ENCODE results near the gene ARL3.

- TF ChIP-seq CTCF (IDR thresholded peaks at IDR 0.05) (no peak), ZFX (IDR thresholded peaks at IDR 0.05; ENCODE audit: borderline replicate concordance) (no peak)
Measured at GRCh38 chr10:102727037-102727818, 13.0 kb upstream of the ARL3 start.
